Inferior parietal cortex (tissue), 1 donor: ENCODE results near the gene SSX2IP.
"Not testable (repeated sequence)": the region's sequence is repeated elsewhere in the genome, so short reads cannot be mapped to it uniquely, and the experiment has no call there.

ENCODE experiments used
- DNase-seq: peaks from one replicate; pipeline ENCODE4 v3.0.0-alpha.2; 2016; ENCODE audit errors: extremely low spot score

SSX2IP gene

GRCh38 chr1:84619383-84620102, 70.7 kb downstream of the SSX2IP start:
- DNase-seq = peak; percentile 74

- DNase-seq = no peak
These were observed 72.9 kb downstream of the SSX2IP start for GRCh38 chr1:84617349-84617748.

GRCh38 chr1:84615790-84616189, 74.5 kb downstream of the SSX2IP start:
- DNase-seq = no peak

GRCh38 chr1:84613887-84614286, 76.4 kb downstream of the SSX2IP start:
- DNase-seq = no peak

- peak; percentile 50 for DNase-seq
These were observed 77.2 kb downstream of the SSX2IP start for GRCh38 chr1:84613026-84613425.

- DNase-seq = no peak
These were observed 78.5 kb downstream of the SSX2IP start for GRCh38 chr1:84611796-84612195.

GRCh38 chr1:84611091-84611490, 79.2 kb downstream of the SSX2IP start:
- no peak for DNase-seq

- DNase-seq = no peak
These were observed 83.3 kb downstream of the SSX2IP start for GRCh38 chr1:84606977-84607376.

- no peak for DNase-seq
These were observed 85.1 kb downstream of the SSX2IP start for GRCh38 chr1:84605157-84605556.

- no peak for DNase-seq
These were observed 86.1 kb downstream of the SSX2IP start for GRCh38 chr1:84603941-84604830.

- no peak for DNase-seq
These were observed 87.0 kb downstream of the SSX2IP start for GRCh38 chr1:84603223-84603622.

- no peak for DNase-seq
These were observed 89.5 kb downstream of the SSX2IP start for GRCh38 chr1:84600796-84601195.

- peak; percentile 43 for DNase-seq
These were observed 91.2 kb downstream of the SSX2IP start for GRCh38 chr1:84598846-84599741.

GRCh38 chr1:84598418-84598817, 91.8 kb downstream of the SSX2IP start:
- no peak for DNase-seq

- no peak for DNase-seq
These were observed 93.2 kb downstream of the SSX2IP start for GRCh38 chr1:84597011-84597410.

GRCh38 chr1:84594959-84595358, 95.3 kb downstream of the SSX2IP start:
- DNase-seq = not testable (repeated sequence)
